Karpas-422 (cell line): ENCODE data around the gene RASSF1. TPM values are rescaled to one million over a fixed set of nuclear protein-coding genes. Genes with fewer than 3 reads are reported as not detected.

Source experiments
- DNase-seq: peaks from one replicate; pipeline ENCODE4 v3.0.0-alpha.2; 2015
- H2AFZ ChIP-seq: fragments of 200-600 bp; sonication (generic); 2 replicates; pipeline ENCODE4 v1.6.1; 2014; ENCODE audit warnings: antibody characterized with exemption, low read length, mixed read lengths
- H3K27ac ChIP-seq: fragments of 200-600 bp; sonication (generic); 2 replicates; pipeline ENCODE4 v1.5.1; 2014; ENCODE audit warnings: mild to moderate bottlenecking, low read length, moderate library complexity
- H3K27me3 ChIP-seq: fragments of 200-600 bp; sonication (generic); 2 replicates; pipeline ENCODE4 v1.6.1; 2014; ENCODE audit warnings: low read length, mixed read lengths
- H3K36me3 ChIP-seq: fragments of 200-600 bp; sonication (generic); 2 replicates; pipeline ENCODE4 v1.6.1; 2014; ENCODE audit warnings: low read length, mixed read lengths; ENCODE audit not compliant: insufficient read depth
- H3K4me1 ChIP-seq: fragments of 200-600 bp; sonication (generic); 2 replicates; pipeline ENCODE4 v1.6.1; 2014; ENCODE audit warnings: mild to moderate bottlenecking, low read length, mixed read lengths
- H3K4me2 ChIP-seq: fragments of 200-600 bp; sonication (generic); 2 replicates; pipeline ENCODE4 v1.6.1; 2014; ENCODE audit warnings: low read length, low read depth, mild to moderate bottlenecking; ENCODE audit not compliant: poor library complexity, severe bottlenecking
- H3K4me3 ChIP-seq: fragments of 200-600 bp; sonication (generic); 2 replicates; pipeline ENCODE4 v1.5.1; 2014; ENCODE audit warnings: mild to moderate bottlenecking, antibody characterized with exemption, low read length, mixed read lengths
- H3K79me2 ChIP-seq: fragments of 200-600 bp; sonication (generic); 2 replicates; pipeline ENCODE4 v1.6.1; 2014; ENCODE audit warnings: mild to moderate bottlenecking, low read length, mixed read lengths
- H3K9ac ChIP-seq: fragments of 200-600 bp; sonication (generic); 2 replicates; pipeline ENCODE4 v1.6.0; 2014; ENCODE audit warnings: low read length
- H3K9me2 ChIP-seq: fragments of 200-600 bp; sonication (generic), shearing (Covaris generic); replicated peaks from 2 replicates; pipeline ENCODE4 v1.6.0; 2014; ENCODE audit warnings: mild to moderate bottlenecking, low read length, moderate library complexity; ENCODE audit not compliant: insufficient read depth
- H3K9me3 ChIP-seq: fragments of 300-700, 200-600 bp; sonication (generic); 2 replicates; pipeline ENCODE4 v1.6.1; 2014; ENCODE audit warnings: low read length, mixed read lengths
- H4K20me1 ChIP-seq: fragments of 200-600 bp; sonication (generic); 2 replicates; pipeline ENCODE4 v1.6.1; 2014; ENCODE audit warnings: mild to moderate bottlenecking, antibody characterized with exemption, low read length, low read depth; ENCODE audit not compliant: insufficient read depth
- total RNA-seq: library from RNA; depleted of rRNA; stranded (reverse); fragments of >200 nt; shearing (Covaris generic); gene quantifications from 2 replicates; pipeline ENCODE4 v1.2.3, GENCODE V29; 2014; ENCODE audit warnings: low replicate concordance; rRNA removed

RASSF1 gene, protein sequence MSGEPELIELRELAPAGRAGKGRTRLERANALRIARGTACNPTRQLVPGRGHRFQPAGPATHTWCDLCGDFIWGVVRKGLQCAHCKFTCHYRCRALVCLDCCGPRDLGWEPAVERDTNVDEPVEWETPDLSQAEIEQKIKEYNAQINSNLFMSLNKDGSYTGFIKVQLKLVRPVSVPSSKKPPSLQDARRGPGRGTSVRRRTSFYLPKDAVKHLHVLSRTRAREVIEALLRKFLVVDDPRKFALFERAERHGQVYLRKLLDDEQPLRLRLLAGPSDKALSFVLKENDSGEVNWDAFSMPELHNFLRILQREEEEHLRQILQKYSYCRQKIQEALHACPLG
- total RNA-seq, result 33.3 and 69.4 TPM in 2 replicates

GRCh38 chr3:50340448-50341329 lies at the start of gene RASSF1:
Gene RASSF1, minus strand, starts transcription at chr3:50340836. Its CDS starts 31 bp downstream, at chr3:50340805.
- Histone ChIP-seq H3K79me2 (peaks cover 44% of the 10 kb centered on the region), H3K4me3 (peak within 1 kb of the TSS; percentile 95), H3K4me1 (peaks cover 54% of the 10 kb centered on the region), H4K20me1 (peaks cover 9% of the 10 kb centered on the region; the same call in 1 of the 2 replicates), H3K4me2 (peak within 1 kb of the TSS; percentile 97), H3K9me3 (no peaks in the 10 kb centered on the region), H2AFZ (no peak within 1 kb of the TSS; the same call in 1 of the 2 replicates), H3K36me3 (peaks cover 10% of the 10 kb centered on the region; the same call in 1 of the 2 replicates), H3K9ac (peak within 1 kb of the TSS; percentile 99), H3K27ac (peak within 1 kb of the TSS; percentile 91), H3K27me3 (no peaks in the 10 kb centered on the region), H3K9me2 (no peaks in the 10 kb centered on the region)
- DNase-seq, result peak; percentile 91

GRCh38 chr3:50389414-50389767 lies 48.8 kb upstream of the RASSF1 start:
- Histone ChIP-seq H3K27me3 (no peaks in the 10 kb centered on the region), H3K36me3 (no peaks in the 10 kb centered on the region), H3K9me2 (no peaks in the 10 kb centered on the region), H3K9ac (no peak overlapping the region), H2AFZ (no peak overlapping the region), H3K9me3 (no peaks in the 10 kb centered on the region), H4K20me1 (no peaks in the 10 kb centered on the region), H3K4me2 (no peak overlapping the region), H3K4me3 (no peak overlapping the region), H3K27ac (no peak overlapping the region), H3K4me1 (no peaks in the 10 kb centered on the region), H3K79me2 (no peaks in the 10 kb centered on the region)
- DNase-seq, result no peak

- no peaks in the 10 kb centered on the region for H4K20me1 ChIP-seq
- H3K36me3 ChIP-seq, result no peaks in the 10 kb centered on the region
- no peaks in the 10 kb centered on the region for H3K9me3 ChIP-seq
- no peak overlapping the region for H3K4me3 ChIP-seq
- H3K79me2 ChIP-seq, result no peaks in the 10 kb centered on the region
- H2AFZ ChIP-seq, result no peak overlapping the region
- no peaks in the 10 kb centered on the region for H3K9me2 ChIP-seq
- H3K27ac ChIP-seq, result no peak overlapping the region
- no peaks in the 10 kb centered on the region for H3K4me1 ChIP-seq
- H3K9ac ChIP-seq, result no peak overlapping the region
- DNase-seq, result no peak
- no peaks in the 10 kb centered on the region for H3K27me3 ChIP-seq
- no peak overlapping the region for H3K4me2 ChIP-seq
These were observed 48.2 kb upstream of the RASSF1 start for GRCh38 chr3:50388720-50389413.

DNA sequence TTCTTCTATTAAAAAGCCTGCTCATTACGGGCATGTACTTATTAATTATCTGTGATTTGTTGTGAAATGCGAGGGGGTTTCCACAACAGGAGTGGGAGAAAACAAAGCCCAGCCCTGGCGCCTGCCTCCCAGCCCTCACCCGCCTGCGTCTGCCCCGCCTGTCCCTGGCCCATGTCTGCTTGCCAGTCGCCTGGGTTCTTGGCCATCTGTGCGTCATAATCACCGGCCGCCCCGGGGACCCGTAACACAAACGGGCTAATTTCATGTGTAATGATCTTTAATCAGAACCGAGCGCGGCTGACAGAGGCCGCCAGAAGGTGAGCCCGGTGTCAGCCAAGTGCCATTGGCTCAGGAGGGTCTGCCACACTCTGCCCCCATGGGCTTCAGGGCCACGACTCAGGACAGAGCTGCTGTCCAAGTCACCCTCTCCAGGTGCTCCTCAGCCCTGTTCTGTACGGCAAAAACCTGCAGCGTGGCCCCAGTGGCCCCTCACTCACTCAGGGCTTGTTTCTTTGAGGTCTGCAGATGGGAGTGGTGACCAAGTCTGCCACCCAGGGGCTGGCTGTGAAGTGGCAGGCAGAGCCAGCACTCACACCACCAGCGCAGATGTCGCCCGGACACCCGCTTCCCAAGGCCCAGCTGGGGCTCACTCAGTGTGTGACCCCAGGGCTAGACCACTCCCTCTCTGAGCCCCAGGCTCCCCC lies 47.5 kb upstream of the RASSF1 start:
- H3K4me2 ChIP-seq, result no peak overlapping the region
- no peaks in the 10 kb centered on the region for H3K4me1 ChIP-seq
- no peaks in the 10 kb centered on the region for H4K20me1 ChIP-seq
- no peak overlapping the region for H3K27ac ChIP-seq
- H3K27me3 ChIP-seq, result no peaks in the 10 kb centered on the region
- H3K9me3 ChIP-seq, result no peaks in the 10 kb centered on the region
- H3K9me2 ChIP-seq, result no peaks in the 10 kb centered on the region
- peak; percentile 65 for DNase-seq
- H3K4me3 ChIP-seq, result no peak overlapping the region
- H3K9ac ChIP-seq, result no peak overlapping the region
- H3K36me3 ChIP-seq, result no peaks in the 10 kb centered on the region
- H3K79me2 ChIP-seq, result no peaks in the 10 kb centered on the region
- H2AFZ ChIP-seq, result no peak overlapping the region

DNA sequence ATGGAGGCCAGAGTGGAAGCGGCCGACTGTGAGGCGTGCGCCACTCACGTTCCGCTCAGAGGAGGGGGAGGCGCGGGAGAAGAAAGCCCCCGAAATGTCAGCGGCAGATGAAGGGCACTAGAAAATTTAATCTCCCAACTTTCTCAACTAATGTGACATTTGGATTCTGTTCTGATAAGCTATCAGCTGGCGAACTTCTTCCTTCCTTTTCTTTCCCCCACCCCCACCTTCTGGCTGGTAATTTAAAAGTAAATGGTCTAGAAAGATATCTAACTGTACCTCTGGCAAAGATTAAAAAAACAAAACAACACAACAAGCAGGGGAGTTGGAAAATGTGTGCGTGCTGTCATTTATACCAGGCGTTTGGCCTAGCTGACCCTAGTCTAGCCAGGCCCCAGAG lies 45.1 kb upstream of the RASSF1 start:
- Histone ChIP-seq H3K9ac (no peak overlapping the region), H2AFZ (no peak overlapping the region), H3K4me1 (no peaks in the 10 kb centered on the region), H3K27ac (no peak overlapping the region), H3K79me2 (no peaks in the 10 kb centered on the region), H3K27me3 (no peaks in the 10 kb centered on the region), H3K4me2 (no peak overlapping the region), H3K9me3 (no peaks in the 10 kb centered on the region), H3K36me3 (no peaks in the 10 kb centered on the region), H3K9me2 (no peaks in the 10 kb centered on the region), H4K20me1 (no peaks in the 10 kb centered on the region), H3K4me3 (no peak overlapping the region)
- DNase-seq, result no peak

GRCh38 chr3:50383750-50384149 lies 43.1 kb upstream of the RASSF1 start:
- no peaks in the 10 kb centered on the region for H4K20me1 ChIP-seq
- no peak overlapping the region for H3K27ac ChIP-seq
- no peak overlapping the region for H3K4me2 ChIP-seq
- H3K9me2 ChIP-seq, result no peaks in the 10 kb centered on the region
- no peaks in the 10 kb centered on the region for H3K27me3 ChIP-seq
- no peak overlapping the region for H3K9ac ChIP-seq
- DNase-seq, result no peak
- no peaks in the 10 kb centered on the region for H3K79me2 ChIP-seq
- H2AFZ ChIP-seq, result no peak overlapping the region
- H3K4me3 ChIP-seq, result no peak overlapping the region
- no peaks in the 10 kb centered on the region for H3K9me3 ChIP-seq
- H3K36me3 ChIP-seq, result no peaks in the 10 kb centered on the region
- H3K4me1 ChIP-seq, result no peaks in the 10 kb centered on the region

DNA sequence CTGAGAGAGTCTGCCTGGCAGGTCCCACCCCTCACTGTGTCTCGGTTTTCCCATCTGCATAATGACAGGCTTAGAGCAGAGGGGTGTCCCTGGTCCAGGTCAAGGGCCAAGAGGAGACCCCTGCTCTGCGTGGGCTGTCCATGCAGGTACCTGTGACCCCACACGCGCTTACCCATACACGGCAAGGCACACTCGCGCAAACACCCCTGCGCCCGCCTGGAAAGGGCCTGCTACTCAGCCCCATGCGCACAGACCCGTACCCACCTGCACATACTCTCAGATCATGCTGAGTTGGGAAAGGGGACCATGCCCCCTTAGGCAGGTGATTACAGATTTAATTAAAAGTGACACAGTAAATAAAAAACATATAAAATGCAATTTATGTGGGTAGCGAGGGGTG lies 42.1 kb upstream of the RASSF1 start:
- no peaks in the 10 kb centered on the region for H3K27me3 ChIP-seq
- H2AFZ ChIP-seq, result no peak overlapping the region
- no peaks in the 10 kb centered on the region for H4K20me1 ChIP-seq
- H3K4me1 ChIP-seq, result no peaks in the 10 kb centered on the region
- H3K9me3 ChIP-seq, result no peaks in the 10 kb centered on the region
- H3K4me2 ChIP-seq, result no peak overlapping the region
- H3K4me3 ChIP-seq, result no peak overlapping the region
- H3K27ac ChIP-seq, result no peak overlapping the region
- DNase-seq, result no peak
- H3K36me3 ChIP-seq, result no peaks in the 10 kb centered on the region
- H3K9ac ChIP-seq, result no peak overlapping the region
- H3K79me2 ChIP-seq, result no peaks in the 10 kb centered on the region
- H3K9me2 ChIP-seq, result no peaks in the 10 kb centered on the region
